Transverse colon (tissue), 4 donors: ENCODE measurements around the gene PIGO.

Source experiments
- CTCF ChIP-seq, 5 experiments: fragments of 200-600 bp in 3 of 5; fragments of 450-650 bp in 2 of 5; sonication (generic) in 3 of 5; IDR thresholded peaks; 1 replicate in 2 of 5; 2 replicates in 3 of 5; pipeline ENCODE4 v1.5.1; 2016 to 2017; ENCODE audit warnings: antibody characterized with exemption in 5 of 5, inconsistent platforms in 3 of 5, mild to moderate bottlenecking in 2 of 5, moderate library complexity in 1 of 5
- EP300 ChIP-seq: sonication (generic); formaldehyde crosslinking; IDR thresholded peaks from one replicate; pipeline ENCODE4 v1.6.1; 2017; ENCODE audit warnings: antibody characterized with exemption, low read depth
- POLR2A ChIP-seq: fragments of 450-650 bp; IDR thresholded peaks from one replicate; pipeline ENCODE4 v1.6.1; 2016; ENCODE audit warnings: antibody characterized with exemption, mild to moderate bottlenecking, moderate library complexity
- POLR2AphosphoS5 ChIP-seq, 3 donors: sonication (generic); formaldehyde crosslinking; IDR thresholded peaks; one replicate each; pipeline ENCODE4 v1.6.1; 2016; ENCODE audit warnings: antibody characterized with exemption in 3 of 3

- no peak for TF ChIP-seq CTCF (IDR thresholded peaks at IDR 0.05)
- TF ChIP-seq EP300 = no peak
- no peak for TF ChIP-seq POLR2A
- peak in 1 of 3 donors; percentile 11 for TF ChIP-seq POLR2AphosphoS5 (IDR thresholded peaks at IDR 0.05)
Observed at GRCh38 chr9:35114113-35114839, 17.9 kb upstream of the PIGO start.
